ENCODE measurements around the gene NAA80.

NAA80 gene

DNA sequence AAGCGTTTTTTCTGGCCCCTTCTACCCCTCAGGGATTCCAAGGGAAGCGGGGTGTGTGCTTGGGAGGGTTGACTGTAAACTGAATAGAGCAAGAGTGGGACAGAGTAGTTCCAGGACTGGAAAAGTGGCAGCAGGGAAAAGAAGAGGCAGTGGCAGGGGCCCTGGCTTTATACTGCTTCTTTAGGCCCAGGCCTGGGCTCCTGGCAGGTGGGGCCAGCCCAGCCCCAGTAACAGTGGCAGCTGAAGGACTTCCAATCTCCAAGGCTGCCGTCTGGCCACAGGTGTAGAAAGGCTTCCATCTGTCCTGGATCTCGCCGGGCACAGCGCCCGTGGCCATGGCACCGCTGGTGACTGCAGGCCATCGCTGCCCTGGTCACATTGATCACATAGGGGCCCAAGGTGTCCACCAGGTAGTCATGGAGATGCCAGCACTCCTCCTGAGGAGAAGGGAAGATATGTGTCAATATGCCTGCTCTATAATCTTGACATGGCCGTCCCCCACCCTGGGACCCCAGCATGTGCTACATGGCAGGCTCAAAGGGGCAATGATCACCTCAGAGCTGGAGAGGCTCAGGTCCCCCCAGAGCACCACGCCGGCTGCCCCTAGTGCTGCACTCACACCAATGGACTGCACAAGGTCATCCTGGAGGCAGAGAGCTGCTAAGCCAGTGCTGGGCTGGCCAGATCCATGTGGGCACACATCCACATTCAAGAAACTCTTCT is 6.0 kb downstream of the NAA80 start:
- Histone ChIP-seq H3K27me3 (ENCODE audit: insufficient read depth, low read depth, severe bottlenecking) (no peaks in the 10 kb centered on the region), H3K9me3 (ENCODE audit: severe bottlenecking) (no peaks in the 10 kb centered on the region), H3K4me3 (ENCODE audit: low read depth, low read length) (peak overlapping the region; percentile 25), H3K36me3 (peaks cover 27% of the 10 kb centered on the region), H3K27ac (peak overlapping the region; percentile 64)
- TF ChIP-seq, protein P1, sequence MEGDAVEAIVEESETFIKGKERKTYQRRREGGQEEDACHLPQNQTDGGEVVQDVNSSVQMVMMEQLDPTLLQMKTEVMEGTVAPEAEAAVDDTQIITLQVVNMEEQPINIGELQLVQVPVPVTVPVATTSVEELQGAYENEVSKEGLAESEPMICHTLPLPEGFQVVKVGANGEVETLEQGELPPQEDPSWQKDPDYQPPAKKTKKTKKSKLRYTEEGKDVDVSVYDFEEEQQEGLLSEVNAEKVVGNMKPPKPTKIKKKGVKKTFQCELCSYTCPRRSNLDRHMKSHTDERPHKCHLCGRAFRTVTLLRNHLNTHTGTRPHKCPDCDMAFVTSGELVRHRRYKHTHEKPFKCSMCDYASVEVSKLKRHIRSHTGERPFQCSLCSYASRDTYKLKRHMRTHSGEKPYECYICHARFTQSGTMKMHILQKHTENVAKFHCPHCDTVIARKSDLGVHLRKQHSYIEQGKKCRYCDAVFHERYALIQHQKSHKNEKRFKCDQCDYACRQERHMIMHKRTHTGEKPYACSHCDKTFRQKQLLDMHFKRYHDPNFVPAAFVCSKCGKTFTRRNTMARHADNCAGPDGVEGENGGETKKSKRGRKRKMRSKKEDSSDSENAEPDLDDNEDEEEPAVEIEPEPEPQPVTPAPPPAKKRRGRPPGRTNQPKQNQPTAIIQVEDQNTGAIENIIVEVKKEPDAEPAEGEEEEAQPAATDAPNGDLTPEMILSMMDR (IDR thresholded peaks at IDR 0.05; ENCODE audit: low read depth, low read length): no peak
- DNase-seq: no peak

DNA sequence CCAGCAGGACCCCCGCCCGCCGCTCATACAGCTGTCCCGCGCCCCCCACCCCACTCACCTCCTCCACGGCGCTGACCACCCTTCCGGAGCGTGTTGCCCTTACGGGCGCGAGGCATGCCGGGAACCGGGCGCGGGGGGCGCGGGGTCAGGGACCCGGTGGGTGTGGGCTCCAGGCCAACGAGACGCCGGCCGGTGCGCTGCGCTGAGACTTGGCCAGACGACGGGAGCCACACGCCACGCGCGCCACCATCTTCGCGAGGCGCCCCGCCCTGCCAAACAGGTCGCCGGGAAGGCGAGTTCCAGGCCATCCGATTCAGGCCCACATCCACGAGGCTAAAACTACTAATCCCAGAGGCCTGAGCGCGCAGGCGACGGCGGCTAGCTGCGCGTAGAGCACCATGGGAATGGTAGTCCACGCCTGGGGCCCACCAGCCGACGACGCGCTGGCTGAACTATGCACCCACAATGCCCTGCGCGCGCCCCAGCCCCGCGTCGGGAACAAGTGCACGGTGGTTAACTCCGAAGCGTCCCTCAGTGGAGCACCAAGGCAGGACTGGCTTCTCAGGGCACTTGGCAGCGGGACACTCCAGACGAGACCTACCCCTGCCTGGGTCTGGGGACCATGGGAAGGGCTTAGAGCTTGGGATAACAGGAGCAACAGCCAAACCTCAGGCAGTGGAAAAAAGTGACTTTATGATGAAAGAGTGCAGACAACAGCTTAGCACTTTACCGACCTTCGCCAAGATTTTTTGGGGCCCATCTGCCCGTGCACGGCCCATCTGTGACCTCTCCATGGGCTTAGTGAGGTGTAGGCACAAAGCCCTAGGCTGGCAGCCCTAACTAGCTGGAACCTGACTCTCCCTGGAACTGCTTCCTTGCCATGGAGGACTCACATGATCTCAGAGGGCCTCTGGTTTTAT is 6.8 kb downstream of the NAA80 start, which contains the start of gene IFRD2:
Gene IFRD2 (minus strand): TSS at position 271 of the 920 bp plus-strand sequence. CDS start 155 bp downstream, at position 116.
- TF ChIP-seq, protein P1 (IDR thresholded peaks at IDR 0.05; ENCODE audit: low read depth, low read length): no peak
- DNase-seq: peak; percentile 97

DNA sequence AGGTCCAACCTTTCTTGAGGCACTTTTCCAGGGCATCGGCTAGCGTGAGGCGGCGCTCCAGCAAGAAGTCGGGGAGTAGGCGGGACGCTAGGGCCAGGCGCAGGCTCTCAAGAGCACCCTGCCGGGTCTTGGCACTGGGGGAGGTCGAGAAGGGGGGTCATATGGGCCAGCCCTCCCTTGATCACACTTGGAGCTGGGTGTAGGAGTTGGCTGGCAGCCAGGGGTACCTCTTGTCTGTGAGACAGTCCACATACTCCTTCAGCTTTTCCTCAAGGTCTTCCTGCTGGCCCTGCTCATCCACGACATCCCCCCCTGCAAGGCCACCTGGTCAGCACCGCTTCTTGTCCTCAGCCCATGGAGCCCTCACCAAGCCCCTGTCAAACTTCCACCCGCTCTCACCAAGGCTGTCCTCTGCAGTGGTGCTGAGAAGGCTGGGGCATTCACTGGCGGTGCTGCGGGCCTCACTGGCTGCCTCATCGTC is 9.0 kb downstream of the NAA80 start:
- no peak overlapping the region for H3K27ac ChIP-seq
- no peak for DNase-seq
- H3K4me3 ChIP-seq (ENCODE audit: low read depth, low read length): no peak overlapping the region
- TF ChIP-seq, protein P1 (IDR thresholded peaks at IDR 0.05; ENCODE audit: low read depth, low read length): no peak
- no peaks in the 10 kb centered on the region for H3K27me3 ChIP-seq (ENCODE audit: insufficient read depth, low read depth, severe bottlenecking)
- no peaks in the 10 kb centered on the region for H3K9me3 ChIP-seq (ENCODE audit: severe bottlenecking)
- H3K36me3 ChIP-seq: peaks cover 36% of the 10 kb centered on the region

More for the DNA sequence above, 6.8 kb downstream of the NAA80 start, which contains the start of gene IFRD2:
- H3K4me3 ChIP-seq (ENCODE audit: low read depth, low read length): peak within 1 kb of the TSS; percentile 71
- H3K9me3 ChIP-seq (ENCODE audit: severe bottlenecking): no peaks in the 10 kb centered on the region
- peaks cover 33% of the 10 kb centered on the region for H3K36me3 ChIP-seq
- peak within 1 kb of the TSS; percentile 78 for H3K27ac ChIP-seq
- no peaks in the 10 kb centered on the region for H3K27me3 ChIP-seq (ENCODE audit: insufficient read depth, low read depth, severe bottlenecking)

DNA sequence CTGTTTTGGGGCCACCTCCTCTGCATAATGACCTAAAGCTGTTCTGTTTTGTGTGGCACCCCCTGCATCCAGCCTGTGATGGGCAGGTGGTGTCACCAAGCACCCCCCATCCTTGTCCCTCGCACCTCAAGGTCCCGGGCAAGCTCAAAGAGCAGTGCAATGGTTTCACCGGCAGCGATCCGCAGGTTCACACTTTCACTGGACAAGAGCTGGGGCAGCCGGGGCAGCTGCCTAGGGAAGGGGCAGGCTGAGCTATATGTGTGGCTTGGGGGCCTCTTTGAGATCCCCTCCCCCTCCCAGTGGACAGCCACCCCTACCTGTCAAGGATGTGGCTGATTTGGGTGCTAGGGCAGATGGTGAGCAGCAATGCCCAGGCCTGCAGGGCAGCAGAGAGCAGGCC is 10.1 kb downstream of the NAA80 start:
- no peaks in the 10 kb centered on the region for H3K9me3 ChIP-seq (ENCODE audit: severe bottlenecking)
- peaks cover 36% of the 10 kb centered on the region for H3K36me3 ChIP-seq
- H3K27ac ChIP-seq: no peak overlapping the region

DNA sequence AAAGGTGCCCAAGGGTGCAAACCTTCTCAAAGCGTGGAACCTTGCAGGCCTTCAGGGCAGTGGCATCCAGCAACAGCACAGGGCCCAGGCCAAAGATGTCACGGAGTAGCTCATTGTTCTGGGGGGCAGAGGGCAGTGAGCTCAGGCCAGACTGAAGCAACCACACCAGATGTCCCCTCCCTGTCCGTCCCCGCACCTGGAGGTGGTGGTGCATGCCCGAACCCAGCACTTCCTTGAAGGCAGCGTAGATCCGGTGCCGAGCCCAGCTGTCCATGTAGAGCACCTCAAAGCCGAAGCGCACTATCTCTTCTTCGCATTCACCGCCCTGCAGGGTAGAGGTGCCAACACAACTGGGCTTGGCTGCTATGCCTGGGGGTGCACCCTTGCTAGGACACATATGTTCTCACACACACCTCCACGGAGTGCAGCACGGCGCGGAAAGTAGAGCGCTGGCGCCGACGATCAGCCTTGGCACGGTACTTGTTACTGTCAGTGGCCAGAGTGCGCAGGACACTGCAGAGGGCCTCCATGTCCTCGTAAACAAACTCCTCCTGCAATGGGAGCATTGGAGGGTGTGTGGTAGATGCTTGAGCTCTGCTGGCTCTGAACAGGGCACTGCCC is 10.7 kb downstream of the NAA80 start:
- TF ChIP-seq, protein P1 (IDR thresholded peaks at IDR 0.05; ENCODE audit: low read depth, low read length): no peak
- no peaks in the 10 kb centered on the region for H3K9me3 ChIP-seq (ENCODE audit: severe bottlenecking)
- no peak overlapping the region for H3K4me3 ChIP-seq (ENCODE audit: low read depth, low read length)
- DNase-seq: no peak
- no peaks in the 10 kb centered on the region for H3K27me3 ChIP-seq (ENCODE audit: insufficient read depth, low read depth, severe bottlenecking)
- H3K27ac ChIP-seq: no peak overlapping the region
- H3K36me3 ChIP-seq: peaks cover 36% of the 10 kb centered on the region

More for the DNA sequence above, 10.1 kb downstream of the NAA80 start:
- Histone ChIP-seq H3K4me3 (ENCODE audit: low read depth, low read length) (no peak overlapping the region), H3K27me3 (ENCODE audit: insufficient read depth, low read depth, severe bottlenecking) (no peaks in the 10 kb centered on the region)
- no peak for DNase-seq
- TF ChIP-seq, protein P1 (IDR thresholded peaks at IDR 0.05; ENCODE audit: low read depth, low read length): no peak

Data from WERI-Rb-1 (cell line).